Activated naive CD4-positive, alpha-beta T cell treated with anti-CD3 and anti-CD28 coated beads for 36 hours (primary cell): ENCODE data around the gene BHLHE40. TPM values are rescaled to one million over a fixed set of nuclear protein-coding genes. Genes with fewer than 3 reads are reported as not detected.

Experiments used
- total RNA-seq, 2 experiments: library from RNA; stranded (reverse); gene quantifications; one replicate each; pipeline ENCODE4 v1.2.3, GENCODE V29; 2021

Gene BHLHE40
- total RNA-seq, 2 experiments from 2014 or later, result 98.0 to 98.2 TPM

Other genes starting within 250 kb of the BHLHE40 start
- 10 to 100 TPM; 38.4 to 39.3 TPM for gene ARL8B, start 142.9 kb downstream of the BHLHE40 start, total RNA-seq
- gene EDEM1, start 208.3 kb downstream of the BHLHE40 start, total RNA-seq, result 100 to 1,000 TPM; 137 to 138 TPM